SK-N-MC (cell line): Measurements from ENCODE around the gene MLX.

ENCODE experiments used
- EZH2 ChIP-seq: fragments of 200-600 bp; sonication (generic); IDR thresholded peaks from one replicate; pipeline ENCODE4 v1.6.1; 2017; ENCODE audit warnings: antibody characterized with exemption
- FOXP2 ChIP-seq: optimal IDR thresholded peaks from 2 replicates; pipeline ENCODE3; 2011; ENCODE audit warnings: mild to moderate bottlenecking, moderate library complexity; ENCODE audit not compliant: insufficient read depth; ENCODE audit errors: extremely low read length, control extremely low read depth
- POLR2AphosphoS5 ChIP-seq: IDR thresholded peaks from 2 replicates; pipeline ENCODE4 v1.6.1; 2012; ENCODE audit warnings: mild to moderate bottlenecking, low read depth, low read length, borderline replicate concordance

DNA sequence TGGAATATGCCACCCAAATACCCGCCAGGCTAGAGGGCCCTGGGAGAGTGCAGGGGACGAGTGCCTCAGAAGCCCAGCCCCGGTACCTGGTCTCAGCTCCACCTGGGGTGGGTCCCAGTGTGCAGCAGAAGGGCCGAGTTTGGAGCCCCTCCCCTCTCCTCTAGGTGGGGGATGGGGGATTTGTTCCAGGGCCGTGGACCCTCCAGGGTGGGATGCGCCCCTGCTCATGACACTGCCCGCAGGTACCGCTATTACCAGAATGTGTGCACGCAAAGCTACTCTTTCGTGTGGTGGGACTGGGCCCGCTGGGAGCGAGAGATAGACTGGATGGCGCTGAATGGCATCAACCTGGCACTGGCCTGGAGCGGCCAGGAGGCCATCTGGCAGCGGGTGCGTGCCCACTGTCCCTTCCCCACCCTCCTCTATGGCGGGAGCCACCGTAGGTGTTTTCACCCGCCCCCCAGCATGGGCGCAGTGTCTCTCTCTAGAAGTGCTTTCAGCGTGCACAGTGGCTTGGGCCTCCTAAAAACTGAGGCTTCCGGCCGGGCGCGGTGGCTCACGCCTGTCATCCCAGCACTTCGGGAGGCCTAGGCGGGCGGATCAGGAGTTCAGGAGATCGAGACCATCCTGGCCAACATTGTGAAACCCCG lies 29.6 kb upstream of the MLX start:
- no peak for TF ChIP-seq POLR2AphosphoS5
- no peak for TF ChIP-seq EZH2
- no peak for TF ChIP-seq FOXP2
